GM23338 (cell line): ENCODE results near the gene SPATA31C1.
"Not testable (repeated sequence)": the region's sequence is repeated elsewhere in the genome, so short reads cannot be mapped to it uniquely, and the experiment has no call there.

Source experiments
- CTCF ChIP-seq, 2 experiments: fragments of 200-600 bp in 1 of 2; sonication (generic) in 1 of 2; conservative IDR thresholded peaks; 2 replicates each; pipeline versions ENCODE4 v1.5.1 to v1.6.1; 2016 to 2017; ENCODE audit warnings: antibody characterized with exemption in 2 of 2, low read depth in 2 of 2, mild to moderate bottlenecking in 2 of 2, moderate library complexity in 1 of 2
- EZH2phosphoT487 ChIP-seq: fragments of 200-600 bp; sonication (generic); IDR thresholded peaks from one replicate; pipeline ENCODE4 v1.8.1; 2018; ENCODE audit warnings: antibody characterized with exemption; ENCODE audit not compliant: unreplicated experiment
- JUNB ChIP-seq: IDR thresholded peaks from one replicate; pipeline ENCODE4 v1.6.1; 2016; ENCODE audit warnings: antibody characterized with exemption; ENCODE audit not compliant: unreplicated experiment
- POLR2AphosphoS5 ChIP-seq: IDR thresholded peaks from 2 replicates; pipeline ENCODE4 v1.6.1; 2016; ENCODE audit warnings: antibody characterized with exemption, low read depth
- ZNF114 ChIP-seq: fragments of 250-450 bp; sonication (Bioruptor Pico); IDR thresholded peaks from 2 replicates; pipeline ENCODE4 v1.5.0; 2020; ENCODE audit warnings: mild to moderate bottlenecking, moderate library complexity

- not testable (repeated sequence) for TF ChIP-seq CTCF (conservative IDR thresholded peaks at IDR 0.05; ENCODE audit: low read depth in 2 of 2); POLR2AphosphoS5; EZH2phosphoT487; JUNB; ZNF114 (CRISPR knock-in tag)
Observed at GRCh38 chr9:87924851-87925250, 7.1 kb downstream of the SPATA31C1 start.
